ENCODE data around the gene TTLL10.

DNA sequence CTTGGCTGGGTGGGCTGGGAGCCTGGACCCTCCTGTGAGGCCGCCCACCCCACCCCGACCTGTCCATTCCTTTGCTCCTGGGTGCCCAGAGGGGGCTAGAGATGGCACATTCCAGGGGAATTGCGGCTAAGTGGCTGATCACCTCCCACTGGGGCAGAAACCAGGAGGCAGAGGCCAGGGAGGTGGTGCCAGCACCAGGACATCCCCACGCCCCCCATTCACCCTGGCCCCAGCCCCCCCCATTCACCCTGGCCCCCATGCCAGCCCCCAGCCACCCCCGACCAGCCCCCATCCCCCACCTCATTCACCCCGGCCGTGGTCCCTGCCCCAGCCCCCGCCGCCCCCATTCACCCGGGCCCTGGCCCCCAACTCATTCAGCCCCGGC lies 66.7 kb downstream of the TTLL10 start:
- TF ChIP-seq, protein P1, sequence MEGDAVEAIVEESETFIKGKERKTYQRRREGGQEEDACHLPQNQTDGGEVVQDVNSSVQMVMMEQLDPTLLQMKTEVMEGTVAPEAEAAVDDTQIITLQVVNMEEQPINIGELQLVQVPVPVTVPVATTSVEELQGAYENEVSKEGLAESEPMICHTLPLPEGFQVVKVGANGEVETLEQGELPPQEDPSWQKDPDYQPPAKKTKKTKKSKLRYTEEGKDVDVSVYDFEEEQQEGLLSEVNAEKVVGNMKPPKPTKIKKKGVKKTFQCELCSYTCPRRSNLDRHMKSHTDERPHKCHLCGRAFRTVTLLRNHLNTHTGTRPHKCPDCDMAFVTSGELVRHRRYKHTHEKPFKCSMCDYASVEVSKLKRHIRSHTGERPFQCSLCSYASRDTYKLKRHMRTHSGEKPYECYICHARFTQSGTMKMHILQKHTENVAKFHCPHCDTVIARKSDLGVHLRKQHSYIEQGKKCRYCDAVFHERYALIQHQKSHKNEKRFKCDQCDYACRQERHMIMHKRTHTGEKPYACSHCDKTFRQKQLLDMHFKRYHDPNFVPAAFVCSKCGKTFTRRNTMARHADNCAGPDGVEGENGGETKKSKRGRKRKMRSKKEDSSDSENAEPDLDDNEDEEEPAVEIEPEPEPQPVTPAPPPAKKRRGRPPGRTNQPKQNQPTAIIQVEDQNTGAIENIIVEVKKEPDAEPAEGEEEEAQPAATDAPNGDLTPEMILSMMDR (IDR thresholded peaks at IDR 0.05 in 8 of 11, conservative IDR thresholded peaks at IDR 0.05 in 3 of 11) = no peak
- no peak for TF ChIP-seq POLR2AphosphoS5 (IDR thresholded peaks at IDR 0.05)
- TF ChIP-seq POLR2A (IDR thresholded peaks at IDR 0.05) = no peak

Measured in spleen (tissue), 7 donors.